Endothelial cell of umbilical vein (primary cell): ENCODE results near the gene SDCCAG8. TPM values are rescaled to one million over a fixed set of nuclear protein-coding genes. Genes with fewer than 3 reads are reported as not detected.

Experiments used
- BruUV-seq: library from RNA; stranded (reverse); fragments of 400-500 nt; replicated peaks from 2 replicates; lab custom pipeline; 2021; lab: Mats Ljungman, UMichigan
- CTCF ChIA-PET: fragments of 300-600, 350-600 bp; sonication (Branson Sonifier 250); formaldehyde crosslinking; loops from one replicate; lab custom pipeline; 2021; ENCODE audit warnings: antibody characterized with exemption, inconsistent platforms; lab: Charles Lee
- POLR2A ChIA-PET: fragments of 300-600, 350-600 bp; sonication (Branson Sonifier 250); formaldehyde crosslinking; loops from one replicate; lab custom pipeline; 2021; ENCODE audit warnings: antibody characterized with exemption, inconsistent platforms; lab: Charles Lee
- DNase-seq: peaks from one replicate; pipeline ENCODE4 v3.0.0-alpha.2; 2011; ENCODE audit warnings: low read depth, low spot score
- FAIRE-seq: peaks from 2 replicates; lab custom pipeline; 2011; peaks lifted over from hg19 to GRCh38; lab: Jason Lieb, UNC
- H2AFZ ChIP-seq: 2 replicates; pipeline ENCODE4 v1.6.0; 2012; ENCODE audit warnings: low read depth, low read length, control low read depth, inconsistent platforms
- H3K27ac ChIP-seq: 2 replicates; pipeline ENCODE4 v1.5.1; 2011; ENCODE audit warnings: low read depth, mild to moderate bottlenecking, control low read depth, low read length, moderate library complexity; ENCODE audit not compliant: insufficient read depth
- H3K27me3 ChIP-seq, 2 experiments: 2 replicates each; pipeline versions ENCODE4 v1.6.0 to v1.6.1; 2011; ENCODE audit warnings: low read length in 2 of 2, mixed read lengths in 1 of 2; ENCODE audit not compliant: control insufficient read depth in 2 of 2, insufficient read depth in 2 of 2
- H3K36me3 ChIP-seq, 2 experiments: 2 replicates in 1 of 2; 3 replicates in 1 of 2; pipeline ENCODE4 v1.5.1; 2011; ENCODE audit warnings: low read length in 2 of 2, mild to moderate bottlenecking in 1 of 2, moderate library complexity in 1 of 2; ENCODE audit not compliant: control insufficient read depth in 2 of 2, insufficient read depth in 2 of 2; ENCODE audit errors: extremely low read depth in 1 of 2
- H3K4me1 ChIP-seq: 3 replicates; pipeline ENCODE4 v1.5.1; 2011; ENCODE audit warnings: mild to moderate bottlenecking, low read length; ENCODE audit not compliant: control insufficient read depth, insufficient read depth; ENCODE audit errors: extremely low read depth
- H3K4me2 ChIP-seq: 2 replicates; pipeline ENCODE4 v1.6.1; 2011; ENCODE audit warnings: low read length, control low read depth, mixed read lengths; ENCODE audit not compliant: insufficient read depth
- H3K4me3 ChIP-seq, 3 experiments: fragments of 200-600 bp in 1 of 3; sonication (generic), shearing (Covaris generic) in 1 of 3; replicated peaks in 1 of 3; 2 replicates each; pipeline ENCODE4 v1.5.1; 2011 to 2016; ENCODE audit warnings: control low read depth in 3 of 3, low read length in 3 of 3, mild to moderate bottlenecking in 2 of 3, inconsistent platforms in 1 of 3, low read depth in 1 of 3, moderate library complexity in 1 of 3; ENCODE audit not compliant: insufficient read depth in 1 of 3
- H3K79me2 ChIP-seq: 2 replicates; pipeline ENCODE4 v1.6.0; 2012; ENCODE audit warnings: low read length, inconsistent platforms; ENCODE audit not compliant: control insufficient read depth, insufficient read depth
- H3K9ac ChIP-seq: replicated peaks from 2 replicates; pipeline ENCODE3; 2011; ENCODE audit warnings: low read length, control low read depth; ENCODE audit not compliant: insufficient read depth; ENCODE audit errors: extremely low read depth
- H3K9me1 ChIP-seq: replicated peaks from 3 replicates; pipeline ENCODE4 v1.6.0; 2011; ENCODE audit warnings: mild to moderate bottlenecking, low read length; ENCODE audit not compliant: control insufficient read depth, insufficient read depth; ENCODE audit errors: extremely low read depth
- H3K9me3 ChIP-seq: replicated peaks from 2 replicates; pipeline ENCODE4 v1.5.1; 2012; ENCODE audit warnings: low read length, inconsistent platforms; ENCODE audit not compliant: control insufficient read depth, insufficient read depth
- H4K20me1 ChIP-seq: replicated peaks from 2 replicates; pipeline ENCODE3; 2011; ENCODE audit warnings: mild to moderate bottlenecking, low read length; ENCODE audit not compliant: control insufficient read depth, insufficient read depth; ENCODE audit errors: extremely low read depth
- EZH2 ChIP-seq: IDR thresholded peaks from 2 replicates; pipeline ENCODE4 v1.6.1; 2012; ENCODE audit warnings: borderline replicate concordance, low read depth, mild to moderate bottlenecking, moderate library complexity, low read length, inconsistent platforms; ENCODE audit not compliant: severe bottlenecking
- FOS ChIP-seq: IDR thresholded peaks from 2 replicates; pipeline ENCODE4 v1.6.1; 2011; ENCODE audit warnings: mild to moderate bottlenecking, low read length, moderate library complexity, borderline replicate concordance; ENCODE audit not compliant: insufficient read depth
- GATA2 ChIP-seq: IDR thresholded peaks from 2 replicates; pipeline ENCODE4 v1.7.0; 2011; ENCODE audit warnings: low read depth, mild to moderate bottlenecking, moderate library complexity, mixed read lengths, low read length; ENCODE audit not compliant: insufficient read length, insufficient read depth
- JUN ChIP-seq: IDR thresholded peaks from 2 replicates; pipeline ENCODE4 v1.6.1; 2011; ENCODE audit warnings: borderline replicate concordance, low read depth; ENCODE audit not compliant: insufficient read length, insufficient read depth
- MYC ChIP-seq: IDR thresholded peaks from one replicate; pipeline ENCODE4 v1.6.1; 2011; ENCODE audit warnings: mild to moderate bottlenecking, low read depth, low read length
- POLR2A ChIP-seq: IDR thresholded peaks from 2 replicates; pipeline ENCODE4 v1.6.1; 2012; ENCODE audit warnings: low read depth, mild to moderate bottlenecking, control low read depth, low read length
- POLR2AphosphoS5 ChIP-seq: IDR thresholded peaks from 2 replicates; pipeline ENCODE4 v1.6.1; 2012; ENCODE audit warnings: low read depth, mild to moderate bottlenecking, control low read depth, low read length, moderate library complexity; ENCODE audit not compliant: insufficient read depth
- dilution Hi-C: fragments of 300-500 bp; cut with MboI; formaldehyde crosslinking; loops from one replicate; pipeline ENCODE4 v1.15.0; 2019; ENCODE audit warnings: low sequenced_read_pairs; ENCODE audit not compliant: extremely low pct_ligation_motif_present
- intact Hi-C: fragments of 100-400 bp; cut with micrococcal nuclease; formaldehyde crosslinking; loops from one replicate; pipeline ENCODE4 v1.10.0; 2022
- polyA plus RNA-seq, 4 experiments: library from polyadenylated mRNA; depleted of rRNA in 3 of 4; stranded (reverse) in 3 of 4; unstranded in 1 of 4; fragments of >200 nt; gene quantifications; 2 replicates each; pipeline versions ENCODE4 v1.2.1 to v1.2.3, GENCODE V29; 2011 to 2012; ENCODE audit warnings: missing spikeins in 1 of 4
- total RNA-seq: library from RNA; stranded (reverse); gene quantifications from 2 replicates; pipeline ENCODE4 v1.2.3, GENCODE V29; 2021
- TF ChIP-seq, protein P1 (sequence below): IDR thresholded peaks from 2 replicates; pipeline ENCODE4 v1.6.1; 2011; ENCODE audit not compliant: insufficient read depth, insufficient read length
- TF ChIP-seq, protein P2 (sequence below), 2 donors: IDR thresholded peaks; 1 replicate in 1 of 2; 2 replicates in 1 of 2; pipeline ENCODE4 v1.5.1; 2011; ENCODE audit warnings: low read length in 2 of 2, mild to moderate bottlenecking in 2 of 2, moderate library complexity in 2 of 2, control low read depth in 1 of 2, inconsistent platforms in 1 of 2, low read depth in 1 of 2; ENCODE audit not compliant: insufficient read depth in 1 of 2; ENCODE audit errors: extremely low read depth in 1 of 2

The SDCCAG8 gene
- total and polyA plus RNA-seq, 2 donors (not counting 3 experiments of a cell fraction or from before 2014, with no cell fraction given): 14.6 to 25.7 TPM

DNA sequence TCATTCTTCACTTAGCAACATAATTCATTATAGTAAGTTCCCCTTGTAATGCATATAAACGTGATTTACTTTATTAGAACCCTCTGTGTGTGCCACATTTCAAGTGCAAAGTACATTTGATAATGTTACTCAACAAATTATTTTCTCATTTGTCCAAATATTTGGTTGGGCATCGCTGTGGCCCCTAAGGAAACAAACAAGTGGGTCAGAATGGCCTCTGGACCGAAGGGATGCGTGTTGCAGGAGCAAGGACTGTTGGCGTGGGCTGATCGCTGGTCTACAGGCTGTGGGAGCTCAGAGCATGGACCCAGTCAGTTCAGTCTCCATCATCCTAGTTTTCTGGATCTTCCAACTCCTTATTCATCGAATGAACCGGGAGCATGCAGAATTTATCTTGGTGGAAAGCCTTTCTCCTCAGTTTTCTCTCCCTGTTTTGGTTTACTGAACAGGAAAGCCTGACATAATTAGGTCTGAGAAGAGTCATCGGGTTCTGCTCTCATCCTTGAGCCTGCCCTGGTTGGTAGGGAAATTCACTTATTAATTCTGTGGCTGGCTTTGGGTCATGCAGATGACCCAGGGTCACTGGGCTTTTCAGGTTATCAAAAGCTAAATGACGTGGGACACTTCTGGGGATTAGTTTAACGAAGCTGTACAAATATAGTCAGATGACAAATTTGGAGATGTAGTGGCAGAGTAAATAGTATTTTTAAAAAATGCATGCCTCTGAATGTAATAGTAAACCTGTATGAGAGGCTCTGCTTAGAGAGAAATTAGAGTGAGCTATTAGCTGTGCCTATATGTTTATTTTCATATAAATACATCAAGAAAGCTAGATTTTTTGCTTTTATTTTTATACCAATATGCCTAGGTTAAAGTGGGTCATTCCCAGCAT lies 200.2 kb downstream of the SDCCAG8 start:
- Histone ChIP-seq H3K27me3 (no peaks in the 10 kb centered on the region), H3K9me3 (no peaks in the 10 kb centered on the region), H3K36me3 (no peaks in the 10 kb centered on the region), H2AFZ (no peak overlapping the region), H3K4me1 (no peaks in the 10 kb centered on the region), H3K9ac (no peak overlapping the region), H3K27ac (no peak overlapping the region), H3K79me2 (no peaks in the 10 kb centered on the region), H3K9me1 (no peaks in the 10 kb centered on the region), H4K20me1 (no peaks in the 10 kb centered on the region), H3K4me2 (no peak overlapping the region), H3K4me3 (no peak overlapping the region)
- TF ChIP-seq JUN (no peak), POLR2A (no peak), POLR2AphosphoS5 (no peak), FOS (no peak), MYC (no peak), EZH2 (no peak), GATA2 (no peak)
- TF ChIP-seq, protein P1, sequence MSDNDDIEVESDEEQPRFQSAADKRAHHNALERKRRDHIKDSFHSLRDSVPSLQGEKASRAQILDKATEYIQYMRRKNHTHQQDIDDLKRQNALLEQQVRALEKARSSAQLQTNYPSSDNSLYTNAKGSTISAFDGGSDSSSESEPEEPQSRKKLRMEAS: no peak
- TF ChIP-seq, protein P2, sequence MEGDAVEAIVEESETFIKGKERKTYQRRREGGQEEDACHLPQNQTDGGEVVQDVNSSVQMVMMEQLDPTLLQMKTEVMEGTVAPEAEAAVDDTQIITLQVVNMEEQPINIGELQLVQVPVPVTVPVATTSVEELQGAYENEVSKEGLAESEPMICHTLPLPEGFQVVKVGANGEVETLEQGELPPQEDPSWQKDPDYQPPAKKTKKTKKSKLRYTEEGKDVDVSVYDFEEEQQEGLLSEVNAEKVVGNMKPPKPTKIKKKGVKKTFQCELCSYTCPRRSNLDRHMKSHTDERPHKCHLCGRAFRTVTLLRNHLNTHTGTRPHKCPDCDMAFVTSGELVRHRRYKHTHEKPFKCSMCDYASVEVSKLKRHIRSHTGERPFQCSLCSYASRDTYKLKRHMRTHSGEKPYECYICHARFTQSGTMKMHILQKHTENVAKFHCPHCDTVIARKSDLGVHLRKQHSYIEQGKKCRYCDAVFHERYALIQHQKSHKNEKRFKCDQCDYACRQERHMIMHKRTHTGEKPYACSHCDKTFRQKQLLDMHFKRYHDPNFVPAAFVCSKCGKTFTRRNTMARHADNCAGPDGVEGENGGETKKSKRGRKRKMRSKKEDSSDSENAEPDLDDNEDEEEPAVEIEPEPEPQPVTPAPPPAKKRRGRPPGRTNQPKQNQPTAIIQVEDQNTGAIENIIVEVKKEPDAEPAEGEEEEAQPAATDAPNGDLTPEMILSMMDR (IDR thresholded peaks at IDR 0.05; ENCODE audit: extremely low read depth in 1 of 2, insufficient read depth in 1 of 2, low read depth in 1 of 2, low read length in 2 of 2): no peak
- FAIRE-seq (no peak), DNase-seq (no peak)
- POLR2A ChIA-PET: interaction anchor here (0.6 kb wide), 1 partner anchor 13 kb away, joined by 3 read pairs; no protein-coding TSS in a partner anchor
- CTCF ChIA-PET: interaction anchor here (1.5 to 2.0 kb wide), 2 partner anchors 8 to 112 kb away, joined by 3 to 4 read pairs; no protein-coding TSS in a partner anchor
- dilution Hi-C loops: no loop called here
- BruUV-seq: no TSS peak
- intact Hi-C loops: no loop called here
